C4-2B (cell line): ENCODE data around the gene DNER.

Source experiments
- ZFX ChIP-seq: fragments of 450-650 bp; IDR thresholded peaks from 2 replicates; pipeline ENCODE4 v1.6.1; 2017
- TF ChIP-seq, protein P1 (sequence below): fragments of 450-650 bp; conservative IDR thresholded peaks from 2 replicates; pipeline ENCODE4 v1.5.1; 2017; ENCODE audit warnings: mild to moderate bottlenecking

- TF ChIP-seq, protein P1, sequence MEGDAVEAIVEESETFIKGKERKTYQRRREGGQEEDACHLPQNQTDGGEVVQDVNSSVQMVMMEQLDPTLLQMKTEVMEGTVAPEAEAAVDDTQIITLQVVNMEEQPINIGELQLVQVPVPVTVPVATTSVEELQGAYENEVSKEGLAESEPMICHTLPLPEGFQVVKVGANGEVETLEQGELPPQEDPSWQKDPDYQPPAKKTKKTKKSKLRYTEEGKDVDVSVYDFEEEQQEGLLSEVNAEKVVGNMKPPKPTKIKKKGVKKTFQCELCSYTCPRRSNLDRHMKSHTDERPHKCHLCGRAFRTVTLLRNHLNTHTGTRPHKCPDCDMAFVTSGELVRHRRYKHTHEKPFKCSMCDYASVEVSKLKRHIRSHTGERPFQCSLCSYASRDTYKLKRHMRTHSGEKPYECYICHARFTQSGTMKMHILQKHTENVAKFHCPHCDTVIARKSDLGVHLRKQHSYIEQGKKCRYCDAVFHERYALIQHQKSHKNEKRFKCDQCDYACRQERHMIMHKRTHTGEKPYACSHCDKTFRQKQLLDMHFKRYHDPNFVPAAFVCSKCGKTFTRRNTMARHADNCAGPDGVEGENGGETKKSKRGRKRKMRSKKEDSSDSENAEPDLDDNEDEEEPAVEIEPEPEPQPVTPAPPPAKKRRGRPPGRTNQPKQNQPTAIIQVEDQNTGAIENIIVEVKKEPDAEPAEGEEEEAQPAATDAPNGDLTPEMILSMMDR: no peak
- TF ChIP-seq ZFX: no peak
Observed at GRCh38 chr2:229485857-229486256, 228.5 kb downstream of the DNER start.
